Natural killer cell (primary cell): ENCODE results near the gene POLR1C. TPM values are rescaled to one million over a fixed set of nuclear protein-coding genes. Genes with fewer than 3 reads are reported as not detected.
"Not testable (repeated sequence)": the region's sequence is repeated elsewhere in the genome, so short reads cannot be mapped to it uniquely, and the experiment has no call there.

ENCODE experiments used
- ATAC-seq, 3 donors: fragments of 150-1000 bp in 2 of 3; fragments of 200-7000 bp in 1 of 3; cut with Tn5 transposase; 1 replicate in 1 of 3; 2 replicates in 2 of 3; pipeline ENCODE4 v1.10.0; 2021; ENCODE audit warnings: mild to moderate bottlenecking in 2 of 3, moderate library complexity in 2 of 3
- DNase-seq, 2 donors: peaks; one replicate each; pipeline versions ENCODE4 v3.0.0 to v3.0.0-alpha.2; 2013 to 2021; ENCODE audit warnings: mixed read lengths in 1 of 2
- H3K27ac ChIP-seq: one replicate; pipeline ENCODE4 v1.5.1; 2013; ENCODE audit warnings: mild to moderate bottlenecking, low read length
- H3K27me3 ChIP-seq: one replicate; pipeline ENCODE4 v1.6.1; 2013; ENCODE audit warnings: low read length; ENCODE audit not compliant: control insufficient read depth, insufficient read depth
- H3K36me3 ChIP-seq: one replicate; pipeline ENCODE4 v1.6.1; 2013; ENCODE audit warnings: low read length; ENCODE audit not compliant: control insufficient read depth, insufficient read depth
- H3K4me1 ChIP-seq: one replicate; pipeline ENCODE4 v1.6.1; 2013; ENCODE audit warnings: low read length; ENCODE audit not compliant: control insufficient read depth, insufficient read depth
- H3K4me3 ChIP-seq: one replicate; pipeline ENCODE4 v1.5.1; 2013; ENCODE audit warnings: low read length
- H3K9me3 ChIP-seq: one replicate; pipeline ENCODE4 v1.6.1; 2013; ENCODE audit warnings: low read length; ENCODE audit not compliant: control insufficient read depth, insufficient read depth
- H3K27ac Mint-ChIP-seq, 2 donors: one replicate each; pipeline ENCODE4 v1.8.0; 2022; ENCODE audit warnings: mild to moderate bottlenecking in 2 of 2, mixed read lengths in 2 of 2, moderate library complexity in 1 of 2
- H3K27me3 Mint-ChIP-seq, 2 donors: one replicate each; pipeline ENCODE4 v1.8.0; 2022; ENCODE audit warnings: low read depth in 2 of 2, mixed read lengths in 2 of 2
- H3K36me3 Mint-ChIP-seq: one replicate; pipeline ENCODE4 v1.8.0; 2022; ENCODE audit warnings: mixed read lengths
- H3K4me1 Mint-ChIP-seq, 2 donors: one replicate each; pipeline ENCODE4 v1.8.0; 2022; ENCODE audit warnings: mixed read lengths in 2 of 2
- H3K4me3 Mint-ChIP-seq: one replicate; pipeline ENCODE4 v1.8.0; 2022; ENCODE audit warnings: mild to moderate bottlenecking, moderate library complexity, mixed read lengths
- H3K9me3 Mint-ChIP-seq, 2 donors: one replicate each; pipeline ENCODE4 v1.8.0; 2022; ENCODE audit warnings: mixed read lengths in 2 of 2
- WGBS: methylation state at CpG from one replicate; pipeline ENCODE4 v1.1.7; 2013; ENCODE audit warnings: missing lambda C conversion rate; ENCODE audit not compliant: insufficient coverage; 5-methylcytosine and 5-hydroxymethylcytosine counted together
- intact Hi-C: fragments of 100-400 bp; cut with micrococcal nuclease; formaldehyde crosslinking; loops from one replicate; pipeline ENCODE4 v1.14.2; 2022
- total RNA-seq, 4 donors: library from RNA; stranded (reverse); fragments of 120-200 nt in 1 of 4; gene quantifications; one replicate each; pipeline versions ENCODE4 v1.2.3 to v1.2.4, GENCODE V29; 2013 to 2022
- TF ChIP-seq, protein P1 (sequence below): fragments of 200-600 bp; IDR thresholded peaks from one replicate; pipeline ENCODE4 v1.8.0; 2022; ENCODE audit warnings: antibody characterized with exemption

POLR1C gene
- total RNA-seq, 3 donors from 2014 or later (not counting 1 experiment from before 2014, with no cell fraction given): 22.3 to 29.3 (median 25.8) TPM

DNA sequence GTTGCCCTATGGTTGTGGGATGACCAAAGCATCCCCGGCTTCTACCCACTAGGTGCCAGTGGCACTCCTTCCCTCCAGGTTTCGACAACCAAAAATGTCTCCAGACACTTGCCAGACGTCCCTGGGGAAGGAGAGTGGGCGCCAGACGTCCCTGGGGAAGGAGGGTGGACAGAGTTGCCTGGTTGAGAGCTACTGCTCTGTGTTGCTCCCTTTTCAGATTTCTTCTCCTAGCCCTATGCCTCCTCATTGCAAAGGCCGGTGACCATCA, 19.8 kb upstream of the POLR1C start:
- peaks cover 19% of the 10 kb centered on the region for H3K4me1 ChIP-seq
- H3K27me3 Mint-ChIP-seq: no peaks in the 10 kb centered on the region
- DNase-seq: no peak
- peaks cover 34% of the 10 kb centered on the region for H3K36me3 ChIP-seq
- no peak overlapping the region for H3K4me3 Mint-ChIP-seq
- intact Hi-C loops: no loop called here
- no peak for ATAC-seq
- no peaks in the 10 kb centered on the region for H3K9me3 ChIP-seq
- H3K27ac ChIP-seq: no peak overlapping the region
- H3K27me3 ChIP-seq: no peaks in the 10 kb centered on the region
- H3K27ac Mint-ChIP-seq: no peak overlapping the region
- TF ChIP-seq, protein P1, sequence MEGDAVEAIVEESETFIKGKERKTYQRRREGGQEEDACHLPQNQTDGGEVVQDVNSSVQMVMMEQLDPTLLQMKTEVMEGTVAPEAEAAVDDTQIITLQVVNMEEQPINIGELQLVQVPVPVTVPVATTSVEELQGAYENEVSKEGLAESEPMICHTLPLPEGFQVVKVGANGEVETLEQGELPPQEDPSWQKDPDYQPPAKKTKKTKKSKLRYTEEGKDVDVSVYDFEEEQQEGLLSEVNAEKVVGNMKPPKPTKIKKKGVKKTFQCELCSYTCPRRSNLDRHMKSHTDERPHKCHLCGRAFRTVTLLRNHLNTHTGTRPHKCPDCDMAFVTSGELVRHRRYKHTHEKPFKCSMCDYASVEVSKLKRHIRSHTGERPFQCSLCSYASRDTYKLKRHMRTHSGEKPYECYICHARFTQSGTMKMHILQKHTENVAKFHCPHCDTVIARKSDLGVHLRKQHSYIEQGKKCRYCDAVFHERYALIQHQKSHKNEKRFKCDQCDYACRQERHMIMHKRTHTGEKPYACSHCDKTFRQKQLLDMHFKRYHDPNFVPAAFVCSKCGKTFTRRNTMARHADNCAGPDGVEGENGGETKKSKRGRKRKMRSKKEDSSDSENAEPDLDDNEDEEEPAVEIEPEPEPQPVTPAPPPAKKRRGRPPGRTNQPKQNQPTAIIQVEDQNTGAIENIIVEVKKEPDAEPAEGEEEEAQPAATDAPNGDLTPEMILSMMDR: no peak
- no peak overlapping the region for H3K4me3 ChIP-seq
- H3K9me3 Mint-ChIP-seq: no peaks in the 10 kb centered on the region
- no peaks in the 10 kb centered on the region for H3K36me3 Mint-ChIP-seq
- H3K4me1 Mint-ChIP-seq: peaks cover 20% of the 10 kb centered on the region in 2 donors
- 98% methylated on average over 2 of the region's 6 CpGs for WGBS

DNA sequence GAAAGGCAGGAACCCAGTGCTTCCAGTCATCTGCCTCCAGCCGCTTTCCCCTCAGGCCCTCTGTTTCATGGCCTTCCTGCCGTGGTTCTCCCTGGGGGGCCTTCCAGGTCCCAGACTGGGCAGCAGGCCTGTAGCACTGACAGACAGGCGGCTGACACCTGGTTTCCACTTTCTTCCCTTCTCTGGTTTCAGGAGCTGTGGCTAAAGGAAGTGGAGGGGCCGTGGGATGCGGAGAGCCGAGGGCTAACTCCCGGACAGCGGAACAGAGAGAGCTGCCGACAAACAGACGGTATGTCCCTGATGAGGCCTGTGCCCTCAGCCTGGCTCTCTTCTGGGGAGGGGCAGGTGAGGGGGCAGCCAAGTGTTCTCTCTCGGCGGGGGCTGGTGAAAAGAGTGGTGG, 19.2 kb upstream of the POLR1C start:
- intact Hi-C loops: no loop called here
- peaks cover 39% of the 10 kb centered on the region for H3K36me3 ChIP-seq
- TF ChIP-seq, protein P1: no peak
- H3K4me3 ChIP-seq: no peak overlapping the region
- H3K27ac Mint-ChIP-seq: no peak overlapping the region
- H3K36me3 Mint-ChIP-seq: no peaks in the 10 kb centered on the region
- ATAC-seq (no peak), DNase-seq (no peak)
- no peak overlapping the region for H3K27ac ChIP-seq
- no peaks in the 10 kb centered on the region for H3K27me3 ChIP-seq
- H3K27me3 Mint-ChIP-seq: no peaks in the 10 kb centered on the region
- WGBS: 99% methylated on average over 12 of the region's 12 CpGs
- no peaks in the 10 kb centered on the region for H3K9me3 Mint-ChIP-seq
- H3K4me1 Mint-ChIP-seq: peaks cover 20% of the 10 kb centered on the region in 2 donors
- peaks cover 19% of the 10 kb centered on the region for H3K4me1 ChIP-seq
- H3K9me3 ChIP-seq: no peaks in the 10 kb centered on the region
- no peak overlapping the region for H3K4me3 Mint-ChIP-seq

DNA sequence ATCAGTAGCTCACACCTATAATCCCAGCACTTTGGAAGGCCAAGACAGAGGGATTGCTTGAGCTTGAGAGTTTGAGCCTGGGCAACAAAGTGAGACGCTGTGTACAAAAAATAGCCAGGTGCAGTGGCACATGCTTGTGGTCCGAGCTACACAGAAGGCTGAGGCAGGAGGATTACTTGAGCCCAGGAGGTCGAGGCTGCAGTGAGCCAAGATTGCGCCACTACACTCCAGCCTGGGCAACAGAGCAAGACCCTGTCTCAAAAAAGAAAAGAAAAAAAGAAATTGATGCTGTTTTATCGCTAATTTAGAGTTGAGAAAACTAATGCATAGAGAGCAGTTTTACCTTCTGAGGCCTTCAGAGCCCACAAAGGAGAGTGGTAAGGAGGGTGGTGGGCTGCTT, 18.6 kb upstream of the POLR1C start:
- H3K36me3 Mint-ChIP-seq, H3K4me3 Mint-ChIP-seq, intact Hi-C loops, H3K27me3 ChIP-seq, ATAC-seq, H3K9me3 Mint-ChIP-seq, H3K9me3 ChIP-seq, H3K27ac Mint-ChIP-seq, H3K27me3 Mint-ChIP-seq, H3K4me3 ChIP-seq, DNase-seq, H3K27ac ChIP-seq: not testable (repeated sequence)
- peaks cover 20% of the 10 kb centered on the region in 2 donors for H3K4me1 Mint-ChIP-seq
- Histone ChIP-seq H3K4me1 (peaks cover 19% of the 10 kb centered on the region), H3K36me3 (peaks cover 44% of the 10 kb centered on the region)
- 96% methylated on average over 5 of the region's 5 CpGs for WGBS

- 98% methylated on average over 12 of the region's 12 CpGs for WGBS
- no peaks in the 10 kb centered on the region for H3K27me3 ChIP-seq
- no peak overlapping the region for H3K4me3 ChIP-seq
- H3K27me3 Mint-ChIP-seq: no peaks in the 10 kb centered on the region
- no peaks in the 10 kb centered on the region for H3K9me3 ChIP-seq
- DNase-seq (no peak), ATAC-seq (no peak)
- H3K4me1 ChIP-seq: peaks cover 18% of the 10 kb centered on the region
- peaks cover 50% of the 10 kb centered on the region for H3K36me3 ChIP-seq
- no peak overlapping the region for H3K27ac ChIP-seq
- TF ChIP-seq, protein P1: no peak
- no peaks in the 10 kb centered on the region for H3K36me3 Mint-ChIP-seq
- no peak overlapping the region for H3K4me3 Mint-ChIP-seq
- intact Hi-C loops: no loop called here
- peaks cover 15% of the 10 kb centered on the region in 2 donors for H3K4me1 Mint-ChIP-seq
- no peak overlapping the region for H3K27ac Mint-ChIP-seq
- H3K9me3 Mint-ChIP-seq: no peaks in the 10 kb centered on the region
Observed at GRCh38 chr6:43499028-43499815, 17.7 kb upstream of the POLR1C start.
